ENCODE measurements around the gene LRRC2.

DNA sequence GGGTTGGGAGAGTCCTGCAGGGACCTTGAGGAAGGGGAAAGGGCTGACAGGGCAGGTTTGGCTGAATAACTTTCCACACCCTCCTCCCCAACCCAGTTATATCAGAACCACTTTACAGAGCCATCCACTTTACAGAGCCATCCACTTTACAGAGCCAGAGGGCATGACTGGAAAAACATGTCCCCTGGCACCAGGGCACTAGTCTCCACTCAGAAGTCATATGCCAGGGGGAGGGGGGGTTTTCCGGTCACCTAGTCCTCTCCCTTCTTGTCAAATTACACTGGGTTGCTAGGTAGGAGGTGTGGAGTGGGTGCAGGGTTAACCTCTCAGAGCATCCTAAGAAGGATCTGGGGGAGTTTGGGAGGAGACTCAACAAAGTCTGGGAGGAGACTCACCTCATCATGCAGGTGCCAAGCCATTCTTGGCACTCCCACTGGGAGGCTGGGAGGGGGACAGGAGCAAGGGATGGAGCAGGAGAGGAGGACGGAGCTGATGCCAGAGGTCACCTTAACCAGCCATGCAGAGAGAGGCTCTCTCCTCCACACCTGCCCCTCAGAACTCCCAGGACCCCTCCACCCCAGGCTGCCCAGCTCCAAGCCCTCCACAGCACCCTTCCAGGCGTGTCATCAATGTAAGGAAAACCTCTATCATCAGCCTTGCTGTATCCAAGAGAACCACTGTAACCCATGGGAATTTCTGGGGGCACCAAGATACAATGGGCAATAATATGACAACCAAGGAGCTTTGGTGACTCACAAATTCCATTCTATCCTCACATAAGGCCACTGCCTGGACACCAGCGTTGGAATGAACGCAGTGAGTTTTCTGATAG is 1.7 kb downstream of the LRRC2 start:
- TF ChIP-seq, protein P1, sequence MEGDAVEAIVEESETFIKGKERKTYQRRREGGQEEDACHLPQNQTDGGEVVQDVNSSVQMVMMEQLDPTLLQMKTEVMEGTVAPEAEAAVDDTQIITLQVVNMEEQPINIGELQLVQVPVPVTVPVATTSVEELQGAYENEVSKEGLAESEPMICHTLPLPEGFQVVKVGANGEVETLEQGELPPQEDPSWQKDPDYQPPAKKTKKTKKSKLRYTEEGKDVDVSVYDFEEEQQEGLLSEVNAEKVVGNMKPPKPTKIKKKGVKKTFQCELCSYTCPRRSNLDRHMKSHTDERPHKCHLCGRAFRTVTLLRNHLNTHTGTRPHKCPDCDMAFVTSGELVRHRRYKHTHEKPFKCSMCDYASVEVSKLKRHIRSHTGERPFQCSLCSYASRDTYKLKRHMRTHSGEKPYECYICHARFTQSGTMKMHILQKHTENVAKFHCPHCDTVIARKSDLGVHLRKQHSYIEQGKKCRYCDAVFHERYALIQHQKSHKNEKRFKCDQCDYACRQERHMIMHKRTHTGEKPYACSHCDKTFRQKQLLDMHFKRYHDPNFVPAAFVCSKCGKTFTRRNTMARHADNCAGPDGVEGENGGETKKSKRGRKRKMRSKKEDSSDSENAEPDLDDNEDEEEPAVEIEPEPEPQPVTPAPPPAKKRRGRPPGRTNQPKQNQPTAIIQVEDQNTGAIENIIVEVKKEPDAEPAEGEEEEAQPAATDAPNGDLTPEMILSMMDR (IDR thresholded peaks at IDR 0.05): no peak
- no peak for TF ChIP-seq POLR2A (IDR thresholded peaks at IDR 0.05)
